AG09319 (cell line): Measurements from ENCODE around the gene ACO2.
"Not testable (repeated sequence)": the region's sequence is repeated elsewhere in the genome, so short reads cannot be mapped to it uniquely, and the experiment has no call there.

ENCODE experiments used
- DNase-seq: peaks from one replicate; pipeline ENCODE4 v3.0.0-alpha.2; 2010; ENCODE audit warnings: low read depth; ENCODE audit errors: extremely low read depth
- CTCF ChIP-seq: IDR thresholded peaks from 2 replicates; pipeline ENCODE4 v1.5.1; 2011; ENCODE audit warnings: low read depth, mild to moderate bottlenecking, inconsistent platforms, low read length, moderate library complexity

The ACO2 gene

GRCh38 chr22:41570221-41570620 lies 101.3 kb downstream of the ACO2 start:
- TF ChIP-seq CTCF = no peak
- DNase-seq = no peak

GRCh38 chr22:41571786-41572185 lies 102.9 kb downstream of the ACO2 start:
- DNase-seq = no peak
- TF ChIP-seq CTCF = no peak

- not testable (repeated sequence) for DNase-seq
Measured at GRCh38 chr22:41572305-41572704, 103.4 kb downstream of the ACO2 start.

GRCh38 chr22:41573677-41574076 lies 104.8 kb downstream of the ACO2 start:
- DNase-seq = no peak
- TF ChIP-seq CTCF = no peak

GRCh38 chr22:41574847-41575381 lies 106.0 kb downstream of the ACO2 start:
- DNase-seq = no peak
- no peak for TF ChIP-seq CTCF

- DNase-seq = no peak
- no peak for TF ChIP-seq CTCF
Measured at GRCh38 chr22:41575533-41575932, 106.6 kb downstream of the ACO2 start.

- DNase-seq = no peak
- peak; percentile 44 for TF ChIP-seq CTCF
Measured at GRCh38 chr22:41576877-41577276, 108.0 kb downstream of the ACO2 start.

- DNase-seq = no peak
- TF ChIP-seq CTCF = no peak
Measured at GRCh38 chr22:41578114-41578513, 109.2 kb downstream of the ACO2 start.
